Measurements from ENCODE around the gene CADM2. TPM values are rescaled to one million over a fixed set of nuclear protein-coding genes. Genes with fewer than 3 reads are reported as not detected.

The CADM2 gene
- total RNA-seq, 1 donor from 2014 or later: 2.9 TPM

DNA sequence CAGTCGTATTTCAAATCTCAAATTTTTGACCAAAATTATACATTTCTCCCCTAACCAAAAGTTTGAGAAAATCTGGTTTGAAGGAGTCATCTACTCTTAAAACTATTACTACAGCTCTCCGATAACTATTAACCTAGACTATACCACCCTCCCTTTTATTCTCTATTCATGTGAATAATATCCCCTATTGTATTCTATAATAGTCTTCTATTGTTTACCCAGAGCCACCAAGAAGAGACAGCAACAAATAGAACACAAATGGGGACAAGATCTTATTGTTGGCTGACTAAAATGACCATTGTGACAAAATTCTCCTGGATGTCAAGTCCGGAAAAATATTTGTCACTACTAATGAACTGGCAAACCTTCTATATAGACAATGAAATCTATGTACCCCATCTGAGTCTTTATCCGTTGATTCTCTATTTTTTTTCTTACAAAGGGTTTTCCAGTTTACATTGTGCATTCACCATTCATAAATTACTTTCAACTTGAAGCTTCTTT is 618.0 kb downstream of the CADM2 start:
- FAIRE-seq (no peak), DNase-seq (ENCODE audit: low read depth) (no peak)
- Histone ChIP-seq H4K20me1 (ENCODE audit: insufficient read depth, low read length) (no peaks in the 10 kb centered on the region), H2AFZ (ENCODE audit: low read depth, low read length) (no peak overlapping the region), H3K4me3 (ENCODE audit: insufficient read depth, low read depth, low read length) (no peak overlapping the region), H3K79me2 (ENCODE audit: insufficient read depth, low read length) (no peaks in the 10 kb centered on the region), H3K9ac (ENCODE audit: low read length) (no peak overlapping the region), H3K27ac (ENCODE audit: low read depth, low read length) (no peak overlapping the region), H3K4me2 (ENCODE audit: low read length) (no peak overlapping the region), H3K27me3 (ENCODE audit: insufficient read depth, low read length) (no peaks in the 10 kb centered on the region), H3K36me3 (ENCODE audit: insufficient read depth, low read length) (no peaks in the 10 kb centered on the region), H3K4me1 (ENCODE audit: insufficient read depth, low read length) (no peaks in the 10 kb centered on the region), H3K9me3 (ENCODE audit: insufficient read depth, low read depth, low read length) (no peaks in the 10 kb centered on the region)
- peaks cover 14% of the 10 kb centered on the region for H3K4me1 Mint-ChIP-seq (ENCODE audit: low read depth, unreplicated experiment)
- no peak overlapping the region for H3K4me3 Mint-ChIP-seq (ENCODE audit: unreplicated experiment)
- no peaks in the 10 kb centered on the region for H3K9me3 Mint-ChIP-seq (ENCODE audit: unreplicated experiment)
- H3K36me3 Mint-ChIP-seq (ENCODE audit: low read depth, unreplicated experiment): no peaks in the 10 kb centered on the region
- no peak for TF ChIP-seq CTCF (IDR thresholded peaks at IDR 0.05; ENCODE audit: insufficient read depth, low read depth, low read length)
- no peak for TF ChIP-seq EZH2 (IDR thresholded peaks at IDR 0.05; ENCODE audit: insufficient read depth, low read length)
- H3K27ac Mint-ChIP-seq (ENCODE audit: unreplicated experiment): no peak overlapping the region
- no peaks in the 10 kb centered on the region for H3K27me3 Mint-ChIP-seq (ENCODE audit: low read depth, unreplicated experiment)

DNA sequence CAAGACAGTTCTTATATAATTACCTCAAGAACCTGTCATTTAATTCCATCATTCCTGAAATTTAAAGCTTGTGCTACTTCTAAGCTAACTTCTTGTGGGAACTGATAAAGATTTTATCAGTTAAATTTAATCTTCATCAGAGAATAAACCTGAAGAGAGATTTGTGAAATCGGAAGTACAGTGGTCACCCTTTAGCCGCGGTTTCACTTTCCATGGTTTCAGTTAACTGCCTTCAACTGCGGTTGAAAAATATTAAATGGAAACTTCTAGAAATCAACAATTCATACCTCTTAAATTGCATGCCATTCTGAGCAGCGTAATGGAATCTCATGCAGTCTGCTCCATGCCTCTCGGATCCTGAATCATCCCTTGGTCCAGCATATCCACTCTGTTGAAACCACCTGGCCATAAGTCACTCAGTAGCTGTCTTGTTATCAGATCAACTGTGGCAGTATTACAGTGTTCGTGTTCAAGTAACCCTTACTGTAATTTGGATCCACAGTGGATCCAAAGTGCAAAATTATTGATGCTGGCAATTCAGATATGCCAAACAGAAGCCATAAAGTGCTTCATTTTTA is 626.1 kb downstream of the CADM2 start:
- no peaks in the 10 kb centered on the region for H3K27me3 Mint-ChIP-seq (ENCODE audit: low read depth, unreplicated experiment)
- H3K4me1 ChIP-seq (ENCODE audit: insufficient read depth, low read length): peaks cover 4% of the 10 kb centered on the region
- no peak for TF ChIP-seq CTCF (IDR thresholded peaks at IDR 0.05; ENCODE audit: insufficient read depth, low read depth, low read length)
- no peak for TF ChIP-seq EZH2 (IDR thresholded peaks at IDR 0.05; ENCODE audit: insufficient read depth, low read length)
- no peak overlapping the region for H3K4me2 ChIP-seq (ENCODE audit: low read length)
- no peak for FAIRE-seq
- H3K36me3 ChIP-seq (ENCODE audit: insufficient read depth, low read length): no peaks in the 10 kb centered on the region
- no peaks in the 10 kb centered on the region for H3K9me3 ChIP-seq (ENCODE audit: insufficient read depth, low read depth, low read length)
- H3K79me2 ChIP-seq (ENCODE audit: insufficient read depth, low read length): no peaks in the 10 kb centered on the region
- H3K27ac Mint-ChIP-seq (ENCODE audit: unreplicated experiment): no peak overlapping the region
- no peak overlapping the region for H2AFZ ChIP-seq (ENCODE audit: low read depth, low read length)
- H3K27ac ChIP-seq (ENCODE audit: low read depth, low read length): no peak overlapping the region
- H3K4me3 ChIP-seq (ENCODE audit: insufficient read depth, low read depth, low read length): no peak overlapping the region
- no peak for DNase-seq (ENCODE audit: low read depth)
- H3K9me3 Mint-ChIP-seq (ENCODE audit: unreplicated experiment): no peaks in the 10 kb centered on the region
- H3K4me1 Mint-ChIP-seq (ENCODE audit: low read depth, unreplicated experiment): peaks cover 6% of the 10 kb centered on the region
- no peak overlapping the region for H3K4me3 Mint-ChIP-seq (ENCODE audit: unreplicated experiment)
- H3K9ac ChIP-seq (ENCODE audit: low read length): no peak overlapping the region
- H3K36me3 Mint-ChIP-seq (ENCODE audit: low read depth, unreplicated experiment): no peaks in the 10 kb centered on the region
- H4K20me1 ChIP-seq (ENCODE audit: insufficient read depth, low read length): no peaks in the 10 kb centered on the region
- no peaks in the 10 kb centered on the region for H3K27me3 ChIP-seq (ENCODE audit: insufficient read depth, low read length)

- no peaks in the 10 kb centered on the region for H3K27me3 ChIP-seq (ENCODE audit: insufficient read depth, low read length)
- H3K27ac ChIP-seq (ENCODE audit: low read depth, low read length): no peak overlapping the region
- H3K79me2 ChIP-seq (ENCODE audit: insufficient read depth, low read length): no peaks in the 10 kb centered on the region
- H3K27ac Mint-ChIP-seq (ENCODE audit: unreplicated experiment): no peak overlapping the region
- H3K36me3 Mint-ChIP-seq (ENCODE audit: low read depth, unreplicated experiment): no peaks in the 10 kb centered on the region
- peaks cover 6% of the 10 kb centered on the region for H3K4me1 Mint-ChIP-seq (ENCODE audit: low read depth, unreplicated experiment)
- H3K9ac ChIP-seq (ENCODE audit: low read length): no peak overlapping the region
- no peak overlapping the region for H3K4me2 ChIP-seq (ENCODE audit: low read length)
- DNase-seq (ENCODE audit: low read depth) (no peak), FAIRE-seq (no peak)
- TF ChIP-seq EZH2 (IDR thresholded peaks at IDR 0.05; ENCODE audit: insufficient read depth, low read length) (no peak), CTCF (IDR thresholded peaks at IDR 0.05; ENCODE audit: insufficient read depth, low read depth, low read length) (no peak)
- H3K4me3 Mint-ChIP-seq (ENCODE audit: unreplicated experiment): no peak overlapping the region
- H3K4me3 ChIP-seq (ENCODE audit: insufficient read depth, low read depth, low read length): no peak overlapping the region
- H3K9me3 ChIP-seq (ENCODE audit: insufficient read depth, low read depth, low read length): no peaks in the 10 kb centered on the region
- no peaks in the 10 kb centered on the region for H4K20me1 ChIP-seq (ENCODE audit: insufficient read depth, low read length)
- H2AFZ ChIP-seq (ENCODE audit: low read depth, low read length): no peak overlapping the region
- no peaks in the 10 kb centered on the region for H3K36me3 ChIP-seq (ENCODE audit: insufficient read depth, low read length)
- H3K9me3 Mint-ChIP-seq (ENCODE audit: unreplicated experiment): no peaks in the 10 kb centered on the region
- no peaks in the 10 kb centered on the region for H3K27me3 Mint-ChIP-seq (ENCODE audit: low read depth, unreplicated experiment)
- H3K4me1 ChIP-seq (ENCODE audit: insufficient read depth, low read length): peaks cover 4% of the 10 kb centered on the region
Measured at GRCh38 chr3:85586018-85586417, 627.2 kb downstream of the CADM2 start.
